CD14-positive monocyte (primary cell): Measurements from ENCODE around the gene KCNQ1. TPM values are rescaled to one million over a fixed set of nuclear protein-coding genes. Genes with fewer than 3 reads are reported as not detected.

Experiments
- DNase-seq, 3 donors: peaks; one replicate each; pipeline ENCODE4 v3.0.0-alpha.2; 2011 to 2022
- H2AFZ ChIP-seq: 2 replicates; pipeline ENCODE4 v1.6.0; 2012; ENCODE audit warnings: mild to moderate bottlenecking, low read depth, low read length, inconsistent platforms; ENCODE audit not compliant: insufficient read depth, poor library complexity, severe bottlenecking
- H3K27ac ChIP-seq, 2 donors: 1 replicate in 1 of 2; 2 replicates in 1 of 2; pipeline ENCODE4 v1.5.1; 2012 to 2013; ENCODE audit warnings: low read length in 2 of 2, control low read depth in 1 of 2, inconsistent platforms in 1 of 2, low read depth in 1 of 2, mild to moderate bottlenecking in 1 of 2
- H3K27me3 ChIP-seq, 2 donors: one replicate each; pipeline versions ENCODE4 v1.6.0 to v1.6.1; 2011 to 2013; ENCODE audit warnings: low read length in 2 of 2; ENCODE audit not compliant: control insufficient read depth in 2 of 2, insufficient read depth in 2 of 2
- H3K36me3 ChIP-seq, 2 donors: replicated peaks in 1 of 2; 1 replicate in 1 of 2; 2 replicates in 1 of 2; pipeline versions ENCODE4 v1.5.1 to v1.6.1; 2012 to 2013; ENCODE audit warnings: low read length in 2 of 2, control low read depth in 1 of 2, inconsistent platforms in 1 of 2, mild to moderate bottlenecking in 1 of 2; ENCODE audit not compliant: insufficient read depth in 2 of 2, control insufficient read depth in 1 of 2
- H3K4me1 ChIP-seq, 2 donors: 1 replicate in 1 of 2; 2 replicates in 1 of 2; pipeline versions ENCODE4 v1.5.1 to v1.6.1; 2012 to 2013; ENCODE audit warnings: low read length in 2 of 2, control low read depth in 1 of 2, inconsistent platforms in 1 of 2, mild to moderate bottlenecking in 1 of 2, moderate library complexity in 1 of 2; ENCODE audit not compliant: insufficient read depth in 2 of 2, control insufficient read depth in 1 of 2
- H3K4me2 ChIP-seq: replicated peaks from 2 replicates; pipeline ENCODE3; 2012; ENCODE audit warnings: low read length, moderate library complexity, mild to moderate bottlenecking; ENCODE audit not compliant: poor library complexity, severe bottlenecking; ENCODE audit errors: extremely low read depth
- H3K4me3 ChIP-seq, 3 experiments: fragments of 200-600 bp in 1 of 3; sonication (generic) in 1 of 3; replicated peaks in 1 of 3; 1 replicate in 2 of 3; 2 replicates in 1 of 3; pipeline ENCODE4 v1.5.1; 2011 to 2013; ENCODE audit warnings: low read length in 3 of 3, mild to moderate bottlenecking in 3 of 3, control low read depth in 2 of 3, low read depth in 2 of 3, inconsistent platforms in 1 of 3, moderate library complexity in 1 of 3
- H3K79me2 ChIP-seq: 2 replicates; pipeline ENCODE4 v1.6.0; 2012; ENCODE audit warnings: mild to moderate bottlenecking, control low read depth, inconsistent platforms, low read length, moderate library complexity; ENCODE audit not compliant: insufficient read depth
- H3K9ac ChIP-seq: 2 replicates; pipeline ENCODE4 v1.6.0; 2017; ENCODE audit warnings: low read length, mild to moderate bottlenecking; ENCODE audit not compliant: insufficient read depth, poor library complexity, severe bottlenecking
- H3K9me3 ChIP-seq, 2 donors: replicated peaks in 1 of 2; 1 replicate in 1 of 2; 2 replicates in 1 of 2; pipeline versions ENCODE4 v1.5.1 to v1.6.1; 2012 to 2013; ENCODE audit warnings: low read length in 2 of 2, control low read depth in 1 of 2; ENCODE audit not compliant: control insufficient read depth in 1 of 2, insufficient read depth in 1 of 2
- H4K20me1 ChIP-seq: 2 replicates; pipeline ENCODE4 v1.6.0; 2012; ENCODE audit warnings: mild to moderate bottlenecking, low read length, control low read depth, moderate library complexity; ENCODE audit not compliant: insufficient read depth
- H3K27ac Mint-ChIP-seq, 7 donors: one replicate each; pipeline ENCODE4 v1.8.0; 2020; ENCODE audit warnings: mild to moderate bottlenecking in 7 of 7, mixed read lengths in 7 of 7, moderate library complexity in 6 of 7, inconsistent platforms in 2 of 7
- H3K27me3 Mint-ChIP-seq, 3 donors: one replicate each; pipeline ENCODE4 v1.8.0; 2021 to 2022; ENCODE audit warnings: low read depth in 3 of 3, mild to moderate bottlenecking in 3 of 3, mixed read lengths in 3 of 3, moderate library complexity in 3 of 3, inconsistent platforms in 1 of 3
- H3K36me3 Mint-ChIP-seq, 2 donors: one replicate each; pipeline ENCODE4 v1.8.0; 2020; ENCODE audit warnings: mixed read lengths in 2 of 2, inconsistent platforms in 1 of 2, mild to moderate bottlenecking in 1 of 2
- H3K4me1 Mint-ChIP-seq: one replicate; pipeline ENCODE4 v1.8.0; 2020; ENCODE audit warnings: mild to moderate bottlenecking, mixed read lengths
- H3K4me3 Mint-ChIP-seq, 2 donors: one replicate each; pipeline ENCODE4 v1.8.0; 2020; ENCODE audit warnings: mild to moderate bottlenecking in 2 of 2, mixed read lengths in 2 of 2, moderate library complexity in 1 of 2
- H3K9me3 Mint-ChIP-seq, 7 donors: one replicate each; pipeline ENCODE4 v1.8.0; 2020 to 2022; ENCODE audit warnings: mixed read lengths in 7 of 7, mild to moderate bottlenecking in 6 of 7, moderate library complexity in 6 of 7, inconsistent platforms in 2 of 7
- CTCF ChIP-seq: fragments of 200-600 bp; IDR thresholded peaks from one replicate; pipeline ENCODE4 v1.8.0; 2022; ENCODE audit warnings: antibody characterized with exemption, mild to moderate bottlenecking
- WGBS: methylation state at CpG from one replicate; pipeline ENCODE4 v1.1.5; 2013; ENCODE audit warnings: missing lambda C conversion rate; ENCODE audit not compliant: insufficient coverage; 5-methylcytosine and 5-hydroxymethylcytosine counted together
- intact Hi-C, 2 donors: fragments of 100-400 bp; cut with micrococcal nuclease; formaldehyde crosslinking; loops; one replicate each; pipeline versions ENCODE4 v1.15.0 to v1.15.1; 2023
- polyA plus RNA-seq, 3 donors: library from polyadenylated mRNA; depleted of rRNA in 1 of 3; unstranded in 2 of 3; stranded (reverse) in 1 of 3; fragments of 300-500 nt in 2 of 3; fragments of >200 nt in 1 of 3; fragmentation: Illumina TruSeq in 2 of 3; gene quantifications; 1 replicate in 2 of 3; 2 replicates in 1 of 3; pipeline ENCODE4 v1.2.3, GENCODE V29; 2012 to 2021

KCNQ1 gene
- polyA plus RNA-seq, 3 donors = 14.9 to 31.8 (median 21.6) TPM

GRCh38 chr11:2480874-2481220, 36.0 kb downstream of the KCNQ1 start:
- no CpG with 5 or more reads among the region's 7 CpGs for whole genome bisulfite sequencing

GRCh38 chr11:2481253-2481652, 36.4 kb downstream of the KCNQ1 start:
- Histone ChIP-seq H3K27ac (peak overlapping the region; percentile 88 to 94), H3K36me3 (peaks cover 5 to 40% of the 10 kb centered on the region in 2 donors), H3K4me1 (peaks cover 44 to 46% of the 10 kb centered on the region in 2 donors), H4K20me1 (peaks cover 50% of the 10 kb centered on the region), H3K4me3 (peak overlapping the region; percentile 2 to 71 (median 34)), H2AFZ (no peak overlapping the region), H3K79me2 (peaks cover 38% of the 10 kb centered on the region), H3K4me2 (peak overlapping the region; percentile 74), H3K9me3 (peaks cover 16 to 17% of the 10 kb centered on the region in 2 donors), H3K27me3 (no peaks in the 10 kb centered on the region), H3K9ac (peak overlapping the region; percentile 61)
- Mint-ChIP-seq H3K27ac (peak overlapping the region; percentile 90 to 99 (median 98)), H3K4me3 (peak overlapping the region; percentile 66 to 80), H3K27me3 (peaks cover 0 to 6% (median 5%) of the 10 kb centered on the region in 3 donors), H3K36me3 (peaks cover 55 to 66% of the 10 kb centered on the region in 2 donors), H3K9me3 (peaks cover 24 to 34% (median 32%) of the 10 kb centered on the region in 7 donors), H3K4me1 (peaks cover 54% of the 10 kb centered on the region)
- intact Hi-C loops = loop anchor here (5.0 kb wide), 2 partner anchors 34 to 46 kb away; partner anchors contain the start of gene KCNQ1 (in 1 of the 2)
- WGBS = 0% methylated on average over 9 of the region's 14 CpGs
- no peak for TF ChIP-seq CTCF
- peak in 1 of 3 donors; percentile 54 for DNase-seq

More at GRCh38 chr11:2480874-2481220, 36.0 kb downstream of the KCNQ1 start:
- Histone ChIP-seq H3K9me3 (peaks cover 13 to 16% of the 10 kb centered on the region in 2 donors), H4K20me1 (peaks cover 46% of the 10 kb centered on the region), H2AFZ (no peak overlapping the region), H3K27me3 (no peaks in the 10 kb centered on the region), H3K4me1 (peaks cover 44 to 46% of the 10 kb centered on the region in 2 donors), H3K79me2 (peaks cover 34% of the 10 kb centered on the region), H3K4me3 (peak overlapping the region; percentile 2 to 71 (median 34)), H3K4me2 (peak overlapping the region; percentile 74), H3K36me3 (peaks cover 5 to 36% of the 10 kb centered on the region in 2 donors), H3K27ac (peak overlapping the region; percentile 88 to 94), H3K9ac (peak overlapping the region; percentile 61)
- Mint-ChIP-seq H3K27me3 (peaks cover 0 to 6% (median 5%) of the 10 kb centered on the region in 3 donors), H3K4me3 (peak overlapping the region; percentile 11 to 80), H3K27ac (peak overlapping the region; percentile 90 to 99 (median 98)), H3K9me3 (peaks cover 24 to 33% (median 30%) of the 10 kb centered on the region in 7 donors), H3K4me1 (peaks cover 56% of the 10 kb centered on the region), H3K36me3 (peaks cover 51 to 64% of the 10 kb centered on the region in 2 donors)
- intact Hi-C loops = loop anchor here (5.0 kb wide), 2 partner anchors 34 to 46 kb away; partner anchors contain the start of gene KCNQ1 (in 1 of the 2)
- peak; percentile 85 to 95 (median 87) for DNase-seq
- TF ChIP-seq CTCF = no peak
